Measurements from ENCODE around the gene RSPH10B2.
"Not testable (repeated sequence)": the region's sequence is repeated elsewhere in the genome, so short reads cannot be mapped to it uniquely, and the experiment has no call there.

- TF ChIP-seq EZH2 (IDR thresholded peaks at IDR 0.05; ENCODE audit: borderline replicate concordance, insufficient read depth, low read length, poor library complexity, severe bottlenecking); TAF1 (IDR thresholded peaks at IDR 0.05; ENCODE audit: low read depth); CTCF (IDR thresholded peaks at IDR 0.05; ENCODE audit: poor library complexity, severe bottlenecking); POLR2AphosphoS5 (IDR thresholded peaks at IDR 0.05); EP300 (conservative IDR thresholded peaks at IDR 0.05; ENCODE audit: poor library complexity, severe bottlenecking): not testable (repeated sequence)
These were observed 46.4 kb downstream of the RSPH10B2 start for GRCh38 chr7:6800331-6800730.

Data from neural cell (in vitro differentiated cells).